ENCODE results near the gene TRMT61A. TPM values are rescaled to one million over a fixed set of nuclear protein-coding genes. Genes with fewer than 3 reads are reported as not detected.

TRMT61A gene
- total RNA-seq, 1 experiment from 2014 or later = 14.9 TPM

- H2AFZ ChIP-seq (ENCODE audit: low read depth, low read length, poor library complexity, severe bottlenecking) = no peak overlapping the region
- DNase-seq (ENCODE audit: low read depth, low spot score) = no peak
- no peaks in the 10 kb centered on the region for H3K79me2 ChIP-seq (ENCODE audit: insufficient read depth, low read length)
- no peaks in the 10 kb centered on the region for H3K27me3 ChIP-seq (ENCODE audit: insufficient read depth, low read length)
- RAD21 ChIA-PET (ENCODE audit: low non-redundant PET in 1 of 2, low total read pairs in 2 of 2, uncharacterized antibody in 2 of 2, unreplicated experiment in 2 of 2) = no interaction called here
- no peaks in the 10 kb centered on the region for H4K20me1 ChIP-seq (ENCODE audit: insufficient read depth)
- TF ChIP-seq CTCF (IDR thresholded peaks at IDR 0.05 in 2 of 3, conservative IDR thresholded peaks at IDR 0.05 in 1 of 3; ENCODE audit: borderline replicate concordance in 1 of 3, insufficient read depth in 1 of 3, low read depth in 2 of 3, low read length in 2 of 3) (peak in 2 of 3 experiments; percentile 17 to 27; a peak in 2 of 6 replicates), JUND (IDR thresholded peaks at IDR 0.05) (no peak)
- H3K27ac ChIP-seq (ENCODE audit: low read depth, low read length) = no peak overlapping the region
- no TSS peak for BruUV-seq (replicated peaks)
- H3K36me3 ChIP-seq (ENCODE audit: control insufficient read depth in 1 of 2, insufficient read depth in 2 of 2, low read length in 2 of 2) = peaks cover 0 to 4% of the 10 kb centered on the region in 2 experiments; a peak in 1 of 4 replicates
- H3K9ac ChIP-seq (ENCODE audit: low read length) = no peak overlapping the region
- ATAC-seq = peak; percentile 52
- H3K4me2 ChIP-seq (ENCODE audit: low read length) = peak overlapping the region; percentile 77
- POLR2A ChIA-PET = interaction anchor here (0.8 to 0.9 kb wide), 2 partner anchors 17 to 1015 kb away, joined by 3 read pairs; partner anchors contain the start of gene CKB
- intact Hi-C loops (cut with micrococcal nuclease) = no loop called here
- H3K9me2 ChIP-seq (ENCODE audit: insufficient read depth) = no peaks in the 10 kb centered on the region
- H3K9me3 ChIP-seq (ENCODE audit: control insufficient read depth in 1 of 2, insufficient read depth in 1 of 2, low read depth in 1 of 2, low read length in 2 of 2) = no peaks in the 10 kb centered on the region
- no peak overlapping the region for H3K4me3 ChIP-seq (replicated peaks in 1 of 2; ENCODE audit: low read depth in 1 of 2, low read length in 2 of 2)
- peaks cover 34 to 54% of the 10 kb centered on the region in 2 experiments for H3K4me1 ChIP-seq (ENCODE audit: control insufficient read depth in 1 of 2, insufficient read depth in 2 of 2, low read length in 2 of 2)
- CTCF ChIA-PET = interaction anchor here (0.8 to 1.8 kb wide), 3 partner anchors 9 to 18 kb away, joined by 3 to 7 read pairs (median 4); no protein-coding TSS in a partner anchor
These were observed 10.2 kb downstream of the TRMT61A start for GRCh38 chr14:103539056-103539825.
